Right ventricle myocardium superior (tissue), 1 donor: Measurements from ENCODE around the gene PLXNA3. TPM values are rescaled to one million over a fixed set of nuclear protein-coding genes. Genes with fewer than 3 reads are reported as not detected.
A peak's percentile ranks its signal among the peaks of the same experiment; 100 is the strongest.

Experiments used
- ATAC-seq: fragments of 200-7000 bp; cut with Tn5 transposase; one replicate; pipeline ENCODE4 v1.9.1; 2020; ENCODE audit warnings: mild to moderate bottlenecking; ENCODE audit not compliant: poor library complexity
- DNase-seq: peaks from one replicate; pipeline ENCODE4 v3.0.0-alpha.2; 2020
- intact Hi-C: fragments of 100-400 bp; cut with DNase I; formaldehyde crosslinking; loops from one replicate; pipeline ENCODE4 v1.11.2; 2022
- total RNA-seq: library from RNA; stranded (reverse); fragmentation: NEBNext Ultra II Directional; extraction: Animal tissue kit (Norgen Biotek cat#: 25700); gene quantifications from one replicate; pipeline ENCODE4 v1.2.1, GENCODE V29; 2021
- donor health status: DM: no; HTN: yes; CAD: no; lungs with severe emphysema.

Gene PLXNA3
- total RNA-seq, 1 donor from 2014 or later = 15.0 TPM

- ATAC-seq (no peak), DNase-seq (no peak)
- intact Hi-C loops = no loop called here
Measured at GRCh38 chrX:154433605-154434004, 24.5 kb upstream of the PLXNA3 start.

GRCh38 chrX:154434394-154435168 lies 23.5 kb upstream of the PLXNA3 start:
- DNase-seq (no peak), ATAC-seq (no peak)
- intact Hi-C loops = no loop called here

- ATAC-seq (no peak), DNase-seq (no peak)
- intact Hi-C loops = no loop called here
Measured at GRCh38 chrX:154435171-154435733, 22.8 kb upstream of the PLXNA3 start.

- DNase-seq = no peak
- intact Hi-C loops = no loop called here
- ATAC-seq = peak; percentile 38
Measured at GRCh38 chrX:154436374-154436982, 21.6 kb upstream of the PLXNA3 start.

GRCh38 chrX:154436983-154437752 lies 20.9 kb upstream of the PLXNA3 start, which contains the start of gene GDI1:
Gene GDI1 (plus strand): TSS chrX:154437154. CDS start chrX:154437255, 101 bp downstream.
- ATAC-seq (peak; percentile 79), DNase-seq (peak; percentile 74)
- intact Hi-C loops = no loop called here

GRCh38 chrX:154437971-154438893 lies 19.8 kb upstream of the PLXNA3 start:
- intact Hi-C loops = no loop called here
- ATAC-seq (no peak), DNase-seq (no peak)

GRCh38 chrX:154439841-154440240 lies 18.2 kb upstream of the PLXNA3 start:
- ATAC-seq (no peak), DNase-seq (no peak)
- intact Hi-C loops = no loop called here

GRCh38 chrX:154440623-154441357 lies 17.3 kb upstream of the PLXNA3 start:
- ATAC-seq (no peak), DNase-seq (no peak)
- intact Hi-C loops = no loop called here

- intact Hi-C loops = no loop called here
- DNase-seq (no peak), ATAC-seq (no peak)
Measured at GRCh38 chrX:154441564-154441963, 16.5 kb upstream of the PLXNA3 start.

- DNase-seq = no peak
- no peak for ATAC-seq
- intact Hi-C loops = no loop called here
Measured at GRCh38 chrX:154441984-154442707, 15.9 kb upstream of the PLXNA3 start.

- ATAC-seq = peak; percentile 18
Measured at GRCh38 chrX:154443479-154443910, 14.6 kb upstream of the PLXNA3 start.

GRCh38 chrX:154443992-154444754 lies 13.9 kb upstream of the PLXNA3 start, which contains the start of gene FAM50A:
Gene FAM50A (plus strand): TSS chrX:154444141. CDS start chrX:154444236, 95 bp downstream.
- peak; percentile 91 for DNase-seq
- ATAC-seq = peak; percentile 94
- intact Hi-C loops = no loop called here

More at GRCh38 chrX:154443479-154443910, 14.6 kb upstream of the PLXNA3 start:
- intact Hi-C loops = no loop called here
- DNase-seq = no peak

- intact Hi-C loops = no loop called here
- ATAC-seq (no peak), DNase-seq (no peak)
Measured at GRCh38 chrX:154444755-154445246, 13.3 kb upstream of the PLXNA3 start.

- intact Hi-C loops = no loop called here
Measured at GRCh38 chrX:154445776-154446175, 12.3 kb upstream of the PLXNA3 start.

GRCh38 chrX:154446430-154446829 lies 11.7 kb upstream of the PLXNA3 start:
- DNase-seq (no peak), ATAC-seq (no peak)
- intact Hi-C loops = no loop called here

More at GRCh38 chrX:154445776-154446175, 12.3 kb upstream of the PLXNA3 start:
- DNase-seq = no peak
- ATAC-seq = no peak

- intact Hi-C loops = no loop called here
- DNase-seq (no peak), ATAC-seq (no peak)
Measured at GRCh38 chrX:154448484-154448883, 9.6 kb upstream of the PLXNA3 start.
